ENCODE measurements around the gene EDDM13. TPM values are rescaled to one million over a fixed set of nuclear protein-coding genes. Genes with fewer than 3 reads are reported as not detected.
"Not testable (repeated sequence)": the region's sequence is repeated elsewhere in the genome, so short reads cannot be mapped to it uniquely, and the experiment has no call there.

EDDM13 gene
- polyA plus RNA-seq, 2 of the 4 experiments (the other 2 are of a cell fraction): not detected

- H3K4me1 ChIP-seq: no peaks in the 10 kb centered on the region
- DNase-seq (ENCODE audit: low read depth in 1 of 2, low spot score in 1 of 2) (no peak), ATAC-seq (no peak), FAIRE-seq (no peak)
- no peak overlapping the region for H3K4me2 ChIP-seq
- no peak overlapping the region for H3K27ac ChIP-seq
- H3K9me3 ChIP-seq: peaks cover 12% of the 10 kb centered on the region; the same call in 2 of the 3 replicates
- CTCF ChIA-PET: interaction anchor here (1.2 kb wide), 1 partner anchor 9 kb away, joined by 4 read pairs; no protein-coding TSS in a partner anchor
- no peak overlapping the region for H3K4me3 ChIP-seq
- TF ChIP-seq JUNB (IDR thresholded peaks at IDR 0.05) (no peak), SMC3 (IDR thresholded peaks at IDR 0.05) (no peak), HOXB5 (CRISPR knock-in tag; IDR thresholded peaks at IDR 0.05) (no peak), MYC (IDR thresholded peaks at IDR 0.05; ENCODE audit: borderline replicate concordance, low read length) (no peak), RNF2 (IDR thresholded peaks at IDR 0.05; ENCODE audit: borderline replicate concordance, low read depth) (no peak)
- POLR2A ChIA-PET: no interaction called here
- WGBS (ENCODE audit: missing lambda C conversion rate): 0% methylated on average over 1 of the region's 1 CpG
These were observed 51.9 kb downstream of the EDDM13 start for GRCh38 chr19:56324436-56324835.

- no peak overlapping the region for H3K4me3 ChIP-seq
- no peak for DNase-seq (ENCODE audit: low read depth in 1 of 2, low spot score in 1 of 2)
- no peak for ATAC-seq
- TF ChIP-seq NPAS2 (CRISPR knock-in tag; IDR thresholded peaks at IDR 0.05; ENCODE audit: borderline replicate concordance) (no peak), HEYL (CRISPR knock-in tag; IDR thresholded peaks at IDR 0.05) (no peak), RNF2 (IDR thresholded peaks at IDR 0.05; ENCODE audit: borderline replicate concordance, low read depth) (no peak), HOXA7 (CRISPR knock-in tag; IDR thresholded peaks at IDR 0.05) (no peak), FOSL2 (IDR thresholded peaks at IDR 0.05) (no peak), FOSL2 (CRISPR knock-in tag; IDR thresholded peaks at IDR 0.05) (no peak), MAFK (IDR thresholded peaks at IDR 0.05; ENCODE audit: partially characterized antibody) (no peak), BHLHE40 (IDR thresholded peaks at IDR 0.05; ENCODE audit: low read depth, low read length) (no peak), TFCP2L1 (CRISPR knock-in tag; IDR thresholded peaks at IDR 0.05) (no peak), KDM5A (IDR thresholded peaks at IDR 0.05) (no peak), PHF8 (IDR thresholded peaks at IDR 0.05; ENCODE audit: borderline replicate concordance, low read depth) (no peak), E2F6 (IDR thresholded peaks at IDR 0.05; ENCODE audit: borderline replicate concordance, low read depth) (no peak), FOSB (CRISPR knock-in tag; IDR thresholded peaks at IDR 0.05) (no peak), POLR2A (IDR thresholded peaks at IDR 0.05; ENCODE audit: low read length) (no peak), RARB (CRISPR knock-in tag; IDR thresholded peaks at IDR 0.05) (no peak)
- peaks cover 15% of the 10 kb centered on the region; the same call in 1 of the 3 replicates for H3K9me3 ChIP-seq
- H3K4me2 ChIP-seq: no peak overlapping the region
- FAIRE-seq: peak; percentile 32
- no peak overlapping the region for H3K27ac ChIP-seq
- H3K4me1 ChIP-seq: no peaks in the 10 kb centered on the region
- CTCF ChIA-PET: interaction anchor here (0.6 to 4.0 kb wide), 27 partner anchors 8 to 656 kb away, joined by 3 to 51 read pairs (median 5); no protein-coding TSS in a partner anchor
- POLR2A ChIA-PET: interaction anchor here (0.8 to 0.9 kb wide), 2 partner anchors 79 to 267 kb away, joined by 3 to 7 read pairs; no protein-coding TSS in a partner anchor
These were observed 60.1 kb downstream of the EDDM13 start for GRCh38 chr19:56332695-56333094.

GRCh38 chr19:56333506-56333905 is 61.0 kb downstream of the EDDM13 start:
- ATAC-seq: peak in 1 of 2 experiments; percentile 84; a peak in 4 of 6 replicates
- H3K4me2 ChIP-seq: no peak overlapping the region
- H3K4me1 ChIP-seq: no peaks in the 10 kb centered on the region
- H3K27ac ChIP-seq: no peak overlapping the region
- POLR2A ChIA-PET: interaction anchor here (0.8 to 1.1 kb wide), 3 partner anchors 80 to 679 kb away, joined by 3 to 7 read pairs (median 3); no protein-coding TSS in a partner anchor
- FAIRE-seq: peak; percentile 84
- peak; percentile 43 to 70 for DNase-seq (ENCODE audit: low read depth in 1 of 2, low spot score in 1 of 2)
- CTCF ChIA-PET: interaction anchor here (0.6 to 4.0 kb wide), 45 partner anchors 8 to 703 kb away, joined by 3 to 51 read pairs (median 4); partner anchors contain the start of gene ZNF444
- peak; percentile 78 to 90 for TF ChIP-seq RAD21 (conservative IDR thresholded peaks at IDR 0.05 in 1 of 2, IDR thresholded peaks at IDR 0.05 in 1 of 2)
- peak; percentile 59 for TF ChIP-seq SMC3 (IDR thresholded peaks at IDR 0.05)
- no peak for TF ChIP-seq USF2 (IDR thresholded peaks at IDR 0.05)
- no peak for TF ChIP-seq PHF8 (IDR thresholded peaks at IDR 0.05; ENCODE audit: borderline replicate concordance, low read depth)
- TF ChIP-seq CTCF (IDR thresholded peaks at IDR 0.05): peak; percentile 66
- no peak overlapping the region for H3K4me3 ChIP-seq
- H3K9me3 ChIP-seq: peaks cover 19% of the 10 kb centered on the region; the same call in 1 of the 3 replicates

GRCh38 chr19:56335371-56335770 is 62.8 kb downstream of the EDDM13 start:
- peaks cover 28% of the 10 kb centered on the region; the same call in 1 of the 3 replicates for H3K9me3 ChIP-seq
- H3K4me3 ChIP-seq; H3K27ac ChIP-seq; H3K4me2 ChIP-seq; H3K4me1 ChIP-seq; ATAC-seq; POLR2A ChIA-PET; FAIRE-seq; DNase-seq (ENCODE audit: low read depth in 1 of 2, low spot score in 1 of 2): not testable (repeated sequence)
- CTCF ChIA-PET: interaction anchor here (0.9 to 4.0 kb wide), 6 partner anchors 19 to 269 kb away, joined by 3 to 51 read pairs (median 6); no protein-coding TSS in a partner anchor

GRCh38 chr19:56337077-56337476 is 64.5 kb downstream of the EDDM13 start:
- ATAC-seq; CTCF ChIA-PET; FAIRE-seq; H3K4me1 ChIP-seq; H3K4me3 ChIP-seq; DNase-seq (ENCODE audit: low read depth in 1 of 2, low spot score in 1 of 2); POLR2A ChIA-PET; H3K27ac ChIP-seq; H3K4me2 ChIP-seq: not testable (repeated sequence)
- H3K9me3 ChIP-seq: peaks cover 35% of the 10 kb centered on the region; the same call in 2 of the 3 replicates
- WGBS (ENCODE audit: missing lambda C conversion rate): 3% methylated on average over 6 of the region's 8 CpGs

GRCh38 chr19:56339031-56339430 is 66.5 kb downstream of the EDDM13 start:
- WGBS (ENCODE audit: missing lambda C conversion rate): 87% methylated on average over 9 of the region's 10 CpGs

More at GRCh38 chr19:56339031-56339430, 66.5 kb downstream of the EDDM13 start:
- POLR2A ChIA-PET; DNase-seq (ENCODE audit: low read depth in 1 of 2, low spot score in 1 of 2); H3K4me2 ChIP-seq; FAIRE-seq; H3K4me1 ChIP-seq; ATAC-seq; H3K4me3 ChIP-seq; H3K27ac ChIP-seq: not testable (repeated sequence)
- H3K9me3 ChIP-seq: peaks cover 46% of the 10 kb centered on the region
- CTCF ChIA-PET: interaction anchor here (0.9 to 1.5 kb wide), 3 partner anchors 10 to 273 kb away, joined by 3 to 4 read pairs (median 3); no protein-coding TSS in a partner anchor

Measured in A549 (cell line).